Measurements from ENCODE around the gene LAD1. TPM values are rescaled to one million over a fixed set of nuclear protein-coding genes. Genes with fewer than 3 reads are reported as not detected.
A peak's percentile ranks its signal among the peaks of the same experiment; 100 is the strongest.

The LAD1 gene
- total and polyA plus RNA-seq, 2 of the 13 experiments (the other 11 are each of a cell fraction or from before 2014, with no cell fraction given) = 10.8 to 65.6 TPM

- TF ChIP-seq, protein P1, sequence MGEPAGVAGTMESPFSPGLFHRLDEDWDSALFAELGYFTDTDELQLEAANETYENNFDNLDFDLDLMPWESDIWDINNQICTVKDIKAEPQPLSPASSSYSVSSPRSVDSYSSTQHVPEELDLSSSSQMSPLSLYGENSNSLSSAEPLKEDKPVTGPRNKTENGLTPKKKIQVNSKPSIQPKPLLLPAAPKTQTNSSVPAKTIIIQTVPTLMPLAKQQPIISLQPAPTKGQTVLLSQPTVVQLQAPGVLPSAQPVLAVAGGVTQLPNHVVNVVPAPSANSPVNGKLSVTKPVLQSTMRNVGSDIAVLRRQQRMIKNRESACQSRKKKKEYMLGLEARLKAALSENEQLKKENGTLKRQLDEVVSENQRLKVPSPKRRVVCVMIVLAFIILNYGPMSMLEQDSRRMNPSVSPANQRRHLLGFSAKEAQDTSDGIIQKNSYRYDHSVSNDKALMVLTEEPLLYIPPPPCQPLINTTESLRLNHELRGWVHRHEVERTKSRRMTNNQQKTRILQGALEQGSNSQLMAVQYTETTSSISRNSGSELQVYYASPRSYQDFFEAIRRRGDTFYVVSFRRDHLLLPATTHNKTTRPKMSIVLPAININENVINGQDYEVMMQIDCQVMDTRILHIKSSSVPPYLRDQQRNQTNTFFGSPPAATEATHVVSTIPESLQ (CRISPR knock-in tag; conservative IDR thresholded peaks at IDR 0.05) = no peak; the same call in 1 of the 2 replicates
- TF ChIP-seq EED (CRISPR knock-in tag; IDR thresholded peaks at IDR 0.05) (no peak; the same call in 1 of the 2 replicates), SIN3B (IDR thresholded peaks at IDR 0.05; ENCODE audit: low read length) (no peak), THAP7 (CRISPR knock-in tag; IDR thresholded peaks at IDR 0.05) (0 out of 2 replicates have a peak, but pooled peaks have one; percentile 36), ZNF326 (CRISPR knock-in tag; IDR thresholded peaks at IDR 0.05; ENCODE audit: borderline replicate concordance) (no peak), TRIM24 (CRISPR knock-in tag; IDR thresholded peaks at IDR 0.05) (no peak), ZBTB37 (CRISPR knock-in tag; IDR thresholded peaks at IDR 0.05) (no peak), SIN3A (IDR thresholded peaks at IDR 0.05; ENCODE audit: borderline replicate concordance, low read depth, low read length) (no peak), ZNF160 (CRISPR knock-in tag; IDR thresholded peaks at IDR 0.05) (no peak), ZNF747 (CRISPR knock-in tag; IDR thresholded peaks at IDR 0.05; ENCODE audit: borderline replicate concordance) (no peak), PHF5A (CRISPR knock-in tag; IDR thresholded peaks at IDR 0.05; ENCODE audit: low read depth, unreplicated experiment) (no peak), ONECUT2 (CRISPR knock-in tag; IDR thresholded peaks at IDR 0.05) (peak; percentile 56; the same call in 1 of the 2 replicates), MTA3 (CRISPR knock-in tag; IDR thresholded peaks at IDR 0.05) (no peak), ZFP91 (CRISPR knock-in tag; IDR thresholded peaks at IDR 0.05; ENCODE audit: borderline replicate concordance) (peak; percentile 70; the same call in 1 of the 2 replicates), ZNF101 (CRISPR knock-in tag; IDR thresholded peaks at IDR 0.05; ENCODE audit: borderline replicate concordance, low read depth) (no peak), ZNF75D (CRISPR knock-in tag; IDR thresholded peaks at IDR 0.05; ENCODE audit: borderline replicate concordance) (0 out of 2 replicates have a peak, but pooled peaks have one; percentile 33), SALL1 (CRISPR knock-in tag; IDR thresholded peaks at IDR 0.05) (peak; percentile 53)
- TF ChIP-seq, protein P2, sequence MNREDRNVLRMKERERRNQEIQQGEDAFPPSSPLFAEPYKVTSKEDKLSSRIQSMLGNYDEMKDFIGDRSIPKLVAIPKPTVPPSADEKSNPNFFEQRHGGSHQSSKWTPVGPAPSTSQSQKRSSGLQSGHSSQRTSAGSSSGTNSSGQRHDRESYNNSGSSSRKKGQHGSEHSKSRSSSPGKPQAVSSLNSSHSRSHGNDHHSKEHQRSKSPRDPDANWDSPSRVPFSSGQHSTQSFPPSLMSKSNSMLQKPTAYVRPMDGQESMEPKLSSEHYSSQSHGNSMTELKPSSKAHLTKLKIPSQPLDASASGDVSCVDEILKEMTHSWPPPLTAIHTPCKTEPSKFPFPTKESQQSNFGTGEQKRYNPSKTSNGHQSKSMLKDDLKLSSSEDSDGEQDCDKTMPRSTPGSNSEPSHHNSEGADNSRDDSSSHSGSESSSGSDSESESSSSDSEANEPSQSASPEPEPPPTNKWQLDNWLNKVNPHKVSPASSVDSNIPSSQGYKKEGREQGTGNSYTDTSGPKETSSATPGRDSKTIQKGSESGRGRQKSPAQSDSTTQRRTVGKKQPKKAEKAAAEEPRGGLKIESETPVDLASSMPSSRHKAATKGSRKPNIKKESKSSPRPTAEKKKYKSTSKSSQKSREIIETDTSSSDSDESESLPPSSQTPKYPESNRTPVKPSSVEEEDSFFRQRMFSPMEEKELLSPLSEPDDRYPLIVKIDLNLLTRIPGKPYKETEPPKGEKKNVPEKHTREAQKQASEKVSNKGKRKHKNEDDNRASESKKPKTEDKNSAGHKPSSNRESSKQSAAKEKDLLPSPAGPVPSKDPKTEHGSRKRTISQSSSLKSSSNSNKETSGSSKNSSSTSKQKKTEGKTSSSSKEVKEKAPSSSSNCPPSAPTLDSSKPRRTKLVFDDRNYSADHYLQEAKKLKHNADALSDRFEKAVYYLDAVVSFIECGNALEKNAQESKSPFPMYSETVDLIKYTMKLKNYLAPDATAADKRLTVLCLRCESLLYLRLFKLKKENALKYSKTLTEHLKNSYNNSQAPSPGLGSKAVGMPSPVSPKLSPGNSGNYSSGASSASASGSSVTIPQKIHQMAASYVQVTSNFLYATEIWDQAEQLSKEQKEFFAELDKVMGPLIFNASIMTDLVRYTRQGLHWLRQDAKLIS (CRISPR knock-in tag; IDR thresholded peaks at IDR 0.05) = no peak
- TF ChIP-seq, protein P3, sequence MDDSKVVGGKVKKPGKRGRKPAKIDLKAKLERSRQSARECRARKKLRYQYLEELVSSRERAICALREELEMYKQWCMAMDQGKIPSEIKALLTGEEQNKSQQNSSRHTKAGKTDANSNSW (CRISPR knock-in tag; IDR thresholded peaks at IDR 0.05; ENCODE audit: borderline replicate concordance) = peak; percentile 85; the same call in 1 of the 2 replicates
Measured at GRCh38 chr1:201399352-201400126, 415 bp upstream of the LAD1 start (continued).

Data from HepG2 (cell line).